ENCODE data around the gene SCP2D1.
"Not testable (repeated sequence)": the region's sequence is repeated elsewhere in the genome, so short reads cannot be mapped to it uniquely, and the experiment has no call there.

Gene SCP2D1
- long read RNA-seq, donor 1, result 0 reads
- long read RNA-seq, donor 2, result 0 reads
- long read RNA-seq, donor 3, result 0 reads
- long read RNA-seq, donor 4, result 0 reads
- long read RNA-seq, donor 5, result 0 reads
- long read RNA-seq, donor 6, result 0 reads
- long read RNA-seq, donor 7, result 0 reads
- long read RNA-seq, donor 8, result 0 reads

DNA sequence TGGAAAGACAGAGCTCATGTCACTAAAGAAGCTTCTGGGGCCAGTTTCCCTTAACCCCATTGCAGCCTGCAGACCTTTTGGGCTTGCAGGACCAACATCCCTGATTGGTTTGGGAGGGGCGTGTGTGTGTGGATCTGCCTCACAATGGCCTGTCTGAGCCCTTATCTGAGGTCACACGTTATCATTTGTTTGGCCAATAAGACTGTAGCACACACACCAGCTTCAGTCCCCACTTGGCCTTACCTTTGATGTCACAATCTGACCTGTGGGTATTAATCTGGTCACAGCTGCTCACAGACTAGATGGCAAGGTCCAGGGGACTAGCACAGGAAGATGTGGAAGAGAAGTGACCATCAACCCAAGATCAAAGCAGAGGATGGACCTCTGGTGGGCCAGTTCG is at the start of gene SCP2D1:
Gene SCP2D1 (plus strand): TSS at position 301 of the 400 bp plus-strand sequence. CDS start 33 bp downstream, at position 334.
- DNase-seq, result no peak

DNA sequence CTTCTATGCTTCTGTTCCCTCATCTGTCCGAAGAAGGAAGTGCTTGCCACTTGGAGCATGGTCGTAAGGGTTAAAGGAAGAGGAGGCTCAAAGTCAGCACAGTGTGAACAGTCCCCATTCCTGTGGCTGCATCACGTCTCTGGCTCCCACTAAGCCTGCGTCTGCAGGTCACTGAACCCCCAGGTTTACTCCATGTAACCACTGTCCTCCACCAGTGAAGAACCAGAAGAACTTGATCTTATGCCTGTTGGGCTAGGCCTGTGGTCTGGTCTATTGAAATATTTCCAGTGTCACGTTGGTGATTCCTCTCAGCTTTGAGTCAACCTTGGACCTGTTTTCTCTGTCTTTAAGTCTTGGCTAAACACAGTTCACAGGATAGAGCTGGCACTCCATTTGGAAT is 45.9 kb upstream of the SCP2D1 start:
- no peak for DNase-seq

DNA sequence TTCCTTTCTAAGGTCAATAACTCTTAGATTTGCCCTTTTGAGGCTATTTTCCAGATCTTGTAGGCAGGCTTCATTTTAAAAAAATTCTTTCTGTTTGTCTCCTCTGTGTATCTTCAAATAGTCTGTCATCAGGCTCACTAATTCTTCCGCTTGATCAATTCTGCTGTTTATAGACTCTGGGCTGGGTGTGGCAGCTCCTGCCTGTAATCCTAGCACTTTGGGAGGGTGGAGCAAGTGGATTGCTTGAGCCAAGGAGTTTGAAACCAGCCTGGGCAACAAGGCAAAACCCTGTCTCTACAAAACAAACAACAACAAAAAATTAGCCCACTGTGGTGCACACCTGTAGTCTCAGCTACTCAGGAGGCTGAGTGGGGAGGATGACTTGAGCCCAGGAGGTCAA is 40.0 kb upstream of the SCP2D1 start:
- no peak for DNase-seq

DNA sequence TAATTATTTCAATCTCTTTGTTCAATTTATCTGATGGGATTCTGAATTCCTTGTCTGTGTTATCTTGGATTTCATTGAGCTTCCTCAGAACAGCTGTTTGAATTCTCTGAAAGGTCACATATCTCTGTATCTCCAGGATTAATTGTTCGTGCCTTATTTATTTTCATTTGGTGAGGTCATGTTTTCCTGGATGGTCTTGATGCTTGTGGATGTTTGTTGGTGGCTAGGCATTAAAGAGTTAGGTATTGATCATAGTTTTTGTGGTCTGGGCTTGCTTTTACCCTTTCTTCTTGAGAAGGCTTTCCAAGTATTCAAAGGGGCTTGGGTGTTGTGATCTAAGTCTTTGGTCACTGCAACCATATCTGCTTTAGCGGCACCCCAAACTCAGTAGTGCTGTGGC is 39.4 kb upstream of the SCP2D1 start:
- DNase-seq, result no peak

DNA sequence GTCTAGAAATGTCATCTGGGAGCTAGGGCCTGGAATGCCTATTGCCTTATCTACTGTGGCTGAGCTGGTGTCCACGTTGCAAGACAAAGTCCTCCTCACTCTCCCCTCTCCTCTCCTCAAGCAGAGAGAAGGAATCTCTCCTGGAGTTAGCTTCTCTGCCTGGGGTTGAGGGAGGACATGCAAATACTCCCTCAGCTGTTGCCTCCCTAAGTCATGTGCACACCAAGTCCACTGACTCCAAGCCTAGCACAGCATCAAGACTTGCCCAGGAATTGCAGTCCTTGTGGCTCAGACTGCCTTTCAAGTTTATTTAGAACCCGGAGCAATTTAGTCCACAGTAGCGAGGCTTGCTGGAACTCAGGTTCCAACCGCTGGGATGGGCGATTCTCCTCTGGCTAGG is 38.0 kb upstream of the SCP2D1 start:
- no peak for DNase-seq

DNA sequence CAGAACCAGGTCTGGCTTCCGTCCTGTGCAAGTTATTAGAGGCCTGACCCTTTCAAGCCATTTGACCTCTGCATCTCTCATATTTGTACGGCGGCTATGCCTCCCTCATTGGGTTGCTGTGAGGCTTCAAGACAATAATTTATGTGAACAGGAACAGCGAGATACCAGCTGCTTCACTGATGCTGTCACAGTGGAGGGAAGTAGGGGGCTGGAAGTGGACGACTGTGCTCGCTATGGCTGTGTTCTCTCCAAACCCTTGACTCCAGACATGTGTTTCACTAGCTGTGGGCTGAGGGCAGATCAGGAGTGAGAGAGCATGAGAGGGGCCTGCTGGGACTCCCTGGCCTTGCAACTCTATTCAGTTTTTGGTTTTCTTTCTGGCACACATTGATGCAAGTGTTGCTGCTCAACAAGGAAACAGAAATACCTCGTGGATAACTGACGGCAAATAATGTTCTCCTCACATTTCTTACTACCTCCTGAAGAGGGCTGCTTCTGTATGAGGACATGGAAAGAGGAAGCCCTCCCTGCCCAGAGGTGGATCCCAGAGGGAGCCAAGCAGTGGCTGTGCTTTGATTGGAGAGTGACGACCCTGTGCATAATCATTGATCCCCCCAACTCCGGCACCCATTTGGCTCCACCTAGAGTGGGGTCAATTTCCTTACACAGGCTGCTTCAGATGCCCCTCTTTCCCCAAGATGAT is 34.7 kb upstream of the SCP2D1 start:
- DNase-seq, result no peak

DNA sequence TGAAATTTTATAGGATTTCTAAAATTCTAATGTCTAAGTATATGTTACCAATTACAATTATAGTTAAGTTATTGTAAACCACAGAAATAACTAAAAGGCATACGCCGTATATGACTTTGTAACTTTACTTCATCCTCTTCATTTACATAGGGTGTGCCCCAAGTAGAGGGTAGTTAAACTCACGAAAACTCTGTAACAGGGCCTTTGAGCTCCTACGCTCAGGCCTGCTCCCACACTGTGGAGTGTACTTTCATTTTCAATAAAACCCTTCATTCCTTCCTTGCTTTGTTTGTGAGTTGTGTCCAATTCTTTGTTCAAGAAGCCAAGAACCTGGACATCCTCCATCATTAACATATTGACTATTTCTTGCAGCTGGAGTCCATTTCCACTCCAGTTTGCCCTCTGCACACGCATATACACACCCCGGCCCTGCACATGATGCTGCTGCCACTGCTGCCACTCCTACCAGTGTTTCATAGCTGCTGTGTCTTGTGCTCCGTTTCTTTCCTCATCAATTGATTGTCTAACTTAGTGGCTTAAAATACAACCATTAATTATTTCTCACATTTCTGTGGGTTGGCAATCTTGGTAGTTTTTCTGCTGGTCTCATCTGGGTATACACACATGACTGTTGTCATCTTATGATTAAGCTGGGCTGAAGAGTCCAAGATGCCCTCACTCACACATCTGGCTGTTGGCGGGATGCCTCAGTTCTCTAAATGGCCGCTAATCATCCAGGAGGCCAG is 33.0 kb upstream of the SCP2D1 start:
- DNase-seq, result no peak

DNA sequence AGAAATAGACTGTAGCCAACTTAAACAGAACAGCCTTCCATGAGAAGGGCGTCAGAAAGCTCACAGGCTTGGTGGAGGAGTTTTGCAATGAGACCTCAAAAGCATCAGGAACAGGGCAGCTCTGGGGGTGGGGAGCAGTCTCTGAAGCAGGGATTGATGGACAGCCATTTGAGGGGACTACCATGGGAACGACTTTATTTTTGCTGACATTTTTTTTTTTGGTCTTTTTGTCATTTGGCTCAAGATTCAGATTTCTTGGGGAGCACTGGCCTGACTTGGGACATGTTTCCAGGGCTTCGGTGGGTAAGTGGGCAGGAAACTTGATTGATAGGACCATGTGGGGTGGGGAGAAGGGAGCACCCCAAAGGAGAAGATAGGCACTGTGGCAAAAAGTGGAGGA is 32.1 kb upstream of the SCP2D1 start:
- no peak for DNase-seq

DNA sequence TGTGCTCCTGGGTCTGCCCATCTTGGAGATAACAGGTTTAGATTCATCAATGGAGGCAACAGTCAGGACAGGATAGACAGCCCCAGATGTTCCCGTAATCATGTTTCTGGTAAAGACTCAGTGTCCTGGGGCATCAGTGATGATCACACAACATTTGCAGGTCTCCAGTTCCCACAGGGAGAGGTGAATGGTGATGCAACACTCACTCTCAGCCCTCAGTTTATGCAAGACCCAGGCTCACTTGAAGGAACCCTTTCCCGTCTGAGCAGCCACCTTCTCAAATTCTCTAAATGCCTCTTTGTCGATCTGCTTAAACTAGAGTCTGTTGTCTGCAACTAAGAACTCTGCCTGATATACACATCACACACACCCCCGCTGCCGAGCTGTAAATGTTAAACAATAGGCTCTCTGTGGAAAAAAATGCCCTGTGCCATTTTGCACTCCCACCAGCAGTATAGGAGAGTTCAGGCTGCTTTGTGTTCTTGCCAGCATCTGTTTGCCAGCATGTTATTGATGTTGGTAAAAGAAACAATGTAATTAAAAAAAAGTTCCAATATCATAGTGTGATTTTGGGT is 30.1 kb upstream of the SCP2D1 start:
- DNase-seq, result no peak

DNA sequence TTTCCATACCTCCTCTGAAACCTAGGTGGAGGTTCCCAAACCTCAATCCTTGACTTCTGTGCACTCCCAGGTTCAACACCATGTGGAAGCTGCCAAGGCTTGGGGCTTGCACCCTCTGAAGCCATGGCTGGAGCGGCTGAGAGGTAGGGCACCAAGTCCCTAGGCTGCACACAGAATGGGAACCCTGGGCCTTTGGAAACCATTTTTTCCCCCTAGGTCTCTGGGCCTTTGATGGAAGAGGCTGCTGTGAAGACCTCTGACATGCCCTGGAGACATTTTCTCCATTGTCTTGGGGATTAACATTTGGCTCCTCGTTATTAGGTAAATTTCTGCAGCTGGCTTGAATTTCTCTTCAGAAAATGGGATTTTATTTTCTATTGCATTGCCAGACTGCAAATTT is 26.5 kb upstream of the SCP2D1 start:
- DNase-seq, result not testable (repeated sequence)

DNA sequence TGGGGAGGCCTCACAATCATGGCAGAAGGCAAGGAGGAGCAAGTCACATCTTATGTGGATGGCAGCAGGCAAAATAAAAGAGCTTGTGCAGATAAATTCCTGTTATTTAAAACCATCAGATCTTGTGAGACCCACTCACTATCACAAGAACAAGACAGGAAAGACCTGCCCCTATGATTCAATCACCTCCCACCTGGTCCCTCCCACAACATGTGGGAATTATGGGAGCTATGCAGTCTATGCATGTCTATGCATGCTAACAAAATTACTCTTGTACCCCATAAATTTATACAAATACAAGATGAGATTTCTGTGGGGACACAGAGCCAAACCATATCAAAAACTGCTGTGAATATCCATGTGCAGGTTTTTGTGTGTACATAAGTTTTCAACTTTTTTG is 25.6 kb upstream of the SCP2D1 start:
- no peak for DNase-seq

DNA sequence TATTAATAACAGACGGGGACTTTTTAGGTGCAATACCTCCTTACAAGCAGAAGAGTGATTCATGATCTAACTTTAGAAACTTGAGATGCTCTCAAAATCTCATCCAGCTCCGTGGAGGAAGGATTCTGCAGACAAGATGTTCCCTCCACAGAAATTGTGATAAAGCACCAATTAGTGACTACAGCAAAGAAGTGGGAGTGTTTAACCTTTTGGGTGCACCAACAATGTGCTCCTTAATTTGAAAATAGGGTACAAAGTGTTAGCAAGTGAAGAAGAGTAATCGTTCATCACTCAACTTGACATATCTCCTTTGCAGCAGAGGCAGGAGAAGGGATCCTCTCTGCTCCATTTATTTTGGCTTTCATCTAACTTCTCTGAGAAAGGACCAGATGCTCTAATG is 22.8 kb upstream of the SCP2D1 start:
- DNase-seq, result no peak

DNA sequence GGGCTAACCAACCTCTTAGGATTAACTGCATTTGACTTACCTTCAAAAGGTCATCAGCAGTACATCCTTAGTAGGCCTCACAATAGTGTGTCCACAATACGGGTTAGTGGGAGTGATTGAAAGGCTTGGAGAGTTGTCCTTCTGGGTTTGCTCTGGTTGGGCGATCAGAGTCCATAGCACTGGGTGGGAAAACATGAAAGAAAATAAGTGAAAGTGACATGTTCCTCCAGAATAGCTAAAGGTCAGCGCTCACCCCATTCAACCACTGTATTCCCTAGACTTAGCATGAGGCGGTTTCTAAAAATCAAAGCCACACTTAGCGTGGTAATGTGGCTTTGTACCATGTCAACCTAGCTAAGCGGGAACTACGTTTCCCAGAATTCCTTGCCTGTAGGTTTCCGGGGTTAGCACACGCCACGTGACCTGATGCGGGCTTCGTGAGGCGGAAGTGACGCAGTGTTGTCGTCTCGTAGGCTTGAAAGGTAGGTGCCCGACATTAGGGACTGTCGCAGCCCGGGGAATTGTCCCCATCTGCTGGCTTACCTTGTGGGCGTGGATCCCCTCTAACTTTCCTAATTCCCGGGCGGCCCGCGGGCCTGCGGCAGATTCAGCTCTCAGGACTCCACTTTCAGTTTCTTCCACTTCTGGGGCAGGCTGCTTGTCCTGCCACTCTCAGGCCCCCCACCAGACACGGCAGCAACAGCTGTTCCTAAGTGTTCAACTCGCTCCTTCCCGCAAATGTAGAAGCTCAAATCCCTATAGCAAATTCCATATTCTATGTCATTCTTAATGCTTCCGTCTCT is 19.8 kb upstream of the SCP2D1 start:
- peak; percentile 92 for DNase-seq

DNA sequence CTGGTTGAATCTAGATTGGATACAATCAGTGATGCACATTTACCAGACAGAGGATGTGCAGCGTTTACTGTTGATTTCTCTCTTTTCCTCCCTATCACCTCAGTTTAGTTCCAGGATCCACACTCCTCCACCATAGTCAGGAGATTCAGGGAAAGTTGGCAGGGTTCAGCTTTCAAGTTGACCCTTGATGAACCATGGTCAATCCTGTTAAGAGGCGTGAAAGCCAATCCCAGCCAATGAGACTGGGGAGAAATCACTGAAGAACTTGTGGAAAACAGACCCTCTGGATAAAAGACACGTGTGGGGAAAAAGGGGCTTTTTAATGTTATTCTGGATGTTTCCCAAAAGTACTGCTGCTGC is 19.2 kb upstream of the SCP2D1 start:
- DNase-seq, result no peak

DNA sequence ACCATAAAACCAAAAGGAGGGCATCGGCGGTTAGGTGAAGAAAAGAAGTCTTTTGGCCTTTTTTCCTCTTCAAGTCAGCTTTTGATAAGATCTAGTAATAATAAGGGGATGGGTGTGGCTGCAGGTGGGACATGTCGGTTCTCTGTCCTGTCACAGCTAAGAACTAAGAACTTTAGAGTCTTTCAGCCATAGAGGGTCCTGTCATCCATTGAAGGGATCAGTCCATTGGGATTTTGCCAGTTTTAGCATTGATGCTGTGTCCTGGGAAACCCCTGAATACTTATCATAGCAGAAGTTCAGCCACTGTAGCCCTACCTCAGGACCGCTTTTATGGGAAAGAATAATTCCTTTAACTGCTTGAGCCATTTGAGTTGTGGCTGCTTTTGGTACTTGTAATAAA is 18.2 kb upstream of the SCP2D1 start:
- DNase-seq, result no peak

DNA sequence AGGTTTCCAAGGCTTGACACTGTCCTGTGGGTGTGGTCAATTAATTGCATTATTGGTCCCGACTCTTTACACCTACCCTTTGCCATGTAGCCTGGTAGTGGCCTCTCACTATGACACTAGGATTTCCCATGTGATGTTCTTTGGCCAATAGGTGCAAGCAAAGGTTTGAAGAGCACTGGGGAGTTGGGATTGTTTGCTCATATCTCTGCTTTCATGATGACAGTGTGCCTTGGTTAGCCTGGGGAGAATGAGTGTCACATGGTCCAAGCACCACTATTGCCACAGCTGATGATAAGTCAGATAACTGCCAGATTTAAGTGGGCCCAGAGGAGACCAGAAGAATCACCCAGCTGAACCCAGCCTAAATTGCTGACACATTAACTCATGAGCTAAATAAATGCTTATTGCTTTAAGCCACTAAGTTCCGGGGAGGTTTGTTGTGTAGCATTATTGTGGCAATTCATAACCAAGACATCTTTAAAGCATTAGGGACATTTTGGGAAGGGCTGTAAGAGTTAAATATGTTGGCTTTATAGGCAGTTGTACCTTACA is 17.2 kb upstream of the SCP2D1 start:
- no peak for DNase-seq

DNA sequence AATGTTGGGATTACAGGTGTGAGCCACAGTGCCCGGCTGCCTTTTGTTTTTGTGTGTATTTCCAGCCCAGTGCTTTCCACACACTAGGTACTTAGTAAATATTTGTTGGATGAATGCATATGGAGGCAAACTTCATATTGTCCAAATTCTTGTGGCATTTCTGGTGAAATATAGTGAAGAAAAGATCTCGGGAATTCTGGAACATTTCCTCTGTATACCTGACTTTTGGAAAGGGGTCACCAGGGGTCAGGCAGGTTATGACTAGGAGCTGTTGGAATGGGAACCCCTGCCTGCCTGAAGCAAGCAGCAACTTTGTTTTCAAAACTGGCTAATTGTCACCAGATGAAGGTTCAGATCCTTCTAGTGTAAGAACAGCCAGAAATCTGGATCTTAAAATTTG is 12.1 kb upstream of the SCP2D1 start:
- DNase-seq, result no peak

DNA sequence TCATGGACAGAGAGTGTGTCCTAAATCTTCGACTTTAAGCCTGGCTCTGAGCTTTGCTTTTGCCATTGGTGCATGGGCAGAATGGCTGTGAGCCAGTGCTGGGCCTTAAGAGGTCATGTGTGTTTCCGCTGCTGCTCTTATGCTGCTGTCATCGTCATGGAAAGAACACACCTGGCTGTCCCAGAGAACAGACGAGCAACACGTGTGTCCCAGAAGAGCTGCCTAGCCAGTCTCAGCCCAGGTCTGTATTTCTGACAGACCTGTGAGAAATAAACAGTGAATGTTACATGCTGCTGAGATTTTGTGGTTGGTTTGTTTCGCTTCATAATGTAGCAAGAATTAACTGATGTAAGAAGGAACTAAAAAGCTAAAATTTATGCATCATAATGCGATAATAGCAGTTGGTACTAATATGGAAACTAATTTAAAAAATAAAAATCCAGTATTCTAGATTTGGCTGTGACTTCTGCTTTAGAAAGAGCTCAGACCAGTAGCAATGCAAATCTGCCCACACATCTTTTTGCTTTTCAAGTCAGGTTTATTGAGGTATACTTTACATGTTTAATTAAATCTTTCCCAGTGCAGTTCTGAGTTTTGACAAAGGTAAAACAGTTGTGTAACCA is 11.5 kb upstream of the SCP2D1 start:
- DNase-seq, result no peak

DNA sequence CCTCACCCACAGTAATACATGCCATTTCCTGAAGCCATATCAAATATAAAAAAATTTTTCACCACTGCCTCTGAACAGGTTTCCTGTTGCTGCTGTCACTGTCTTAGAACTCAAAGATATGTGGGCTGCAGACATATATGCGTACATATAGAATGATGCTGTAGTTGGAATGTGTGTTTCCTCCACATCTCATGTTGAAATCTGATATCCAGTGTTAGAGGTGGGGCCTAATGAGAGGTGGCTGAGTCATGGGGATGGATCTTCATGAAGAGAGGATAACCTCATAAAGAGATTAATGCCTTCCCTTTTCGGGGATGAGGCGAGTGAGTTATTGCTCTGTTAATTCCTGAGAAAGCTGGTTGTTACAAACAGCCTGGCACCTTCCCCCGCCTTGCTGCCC is 7.7 kb upstream of the SCP2D1 start:
- no peak for DNase-seq

DNA sequence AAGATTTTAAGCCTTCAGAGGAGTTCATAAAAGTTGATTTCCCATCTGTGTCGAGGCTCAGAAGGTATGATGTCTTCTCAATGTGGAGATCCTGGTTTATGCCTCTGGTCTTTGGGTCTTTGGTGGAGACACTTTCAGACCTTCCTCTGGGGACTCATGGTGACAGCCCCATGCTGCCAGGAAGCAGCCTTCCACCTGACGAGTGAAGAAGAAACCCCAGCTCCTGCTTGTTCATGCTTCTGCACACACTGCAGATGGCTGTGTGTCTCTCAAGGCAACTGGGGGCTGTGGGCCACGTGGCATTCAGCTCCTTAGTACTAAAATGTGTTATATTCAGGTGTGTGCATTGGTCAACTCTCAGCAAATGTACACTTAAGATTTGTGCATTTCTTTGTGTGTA is 4.9 kb upstream of the SCP2D1 start:
- no peak for DNase-seq

DNA sequence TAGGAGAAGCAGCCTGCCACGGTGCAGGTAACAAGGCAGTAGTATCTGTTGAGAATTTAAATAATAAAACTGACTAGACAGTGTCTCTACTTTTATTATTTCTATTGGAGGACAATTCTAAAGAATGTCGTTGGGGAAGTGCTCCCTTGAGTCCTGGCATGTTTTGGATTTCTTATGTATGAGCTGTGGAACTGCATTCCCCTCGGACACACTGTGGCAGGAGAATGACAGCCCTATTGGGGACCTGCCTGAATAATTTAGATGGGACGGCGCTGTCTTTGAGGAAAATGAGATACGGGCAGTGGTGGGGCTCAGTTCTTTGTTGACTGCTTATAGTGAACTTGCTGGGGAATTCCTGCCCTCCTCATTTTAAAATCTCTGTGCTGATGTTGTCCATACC is 2.4 kb upstream of the SCP2D1 start:
- DNase-seq, result no peak

DNA sequence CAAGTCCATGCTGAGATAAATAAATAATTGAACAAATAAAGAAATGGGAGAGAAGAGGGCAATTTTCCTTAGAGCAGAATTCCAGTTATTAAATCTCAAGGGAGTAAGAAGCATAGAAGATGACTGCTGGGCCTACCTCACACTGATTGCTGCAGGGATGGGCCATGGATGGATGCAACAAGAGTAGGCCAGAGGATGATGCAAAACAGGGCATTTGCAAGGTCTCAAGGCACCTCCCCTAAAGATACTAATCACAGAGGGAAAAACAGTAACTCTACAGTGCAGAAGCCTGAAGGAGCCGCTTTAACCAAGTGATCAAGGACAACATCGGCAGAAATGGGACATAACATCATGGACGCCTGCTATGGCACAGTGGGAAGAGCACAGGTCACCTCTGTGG is 1.7 kb upstream of the SCP2D1 start:
- DNase-seq, result no peak
